ENCODE data around the gene LIF.
"Not testable (repeated sequence)": the region's sequence is repeated elsewhere in the genome, so short reads cannot be mapped to it uniquely, and the experiment has no call there.

LIF gene

DNA sequence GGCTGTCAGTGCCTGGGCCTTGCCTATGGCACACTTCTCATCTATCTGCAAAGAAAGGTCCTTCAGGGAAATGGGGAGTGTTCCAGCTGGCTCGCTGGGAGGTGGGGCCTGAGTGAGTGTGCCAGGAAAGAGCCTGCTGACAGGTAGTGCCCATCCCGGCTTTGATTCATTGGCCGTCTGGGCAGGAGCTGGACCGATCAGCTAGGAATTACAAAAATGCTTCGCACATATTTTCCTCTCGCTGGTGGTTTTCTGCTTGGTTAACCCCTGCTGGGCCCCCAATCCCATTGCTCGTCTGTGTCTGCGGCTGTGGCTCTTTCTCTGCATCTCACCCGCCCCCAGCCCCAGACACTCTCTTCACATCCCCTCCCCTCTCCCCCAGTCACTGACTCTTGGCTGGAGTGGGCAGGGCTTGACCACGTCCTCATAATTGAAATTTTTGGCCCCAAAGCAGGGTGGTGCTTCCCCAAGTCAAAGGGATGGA, 10.8 kb downstream of the LIF start:
- no peak overlapping the region for H3K27ac ChIP-seq
- no peaks in the 10 kb centered on the region for H3K36me3 ChIP-seq (ENCODE audit: control insufficient read depth, insufficient read depth, low read length)
- H3K4me2 ChIP-seq (ENCODE audit: low read length): no peak overlapping the region
- H3K4me3 ChIP-seq (ENCODE audit: low read depth, low read length): no peak overlapping the region
- H3K79me2 ChIP-seq: no peaks in the 10 kb centered on the region
- TF ChIP-seq, protein P1, sequence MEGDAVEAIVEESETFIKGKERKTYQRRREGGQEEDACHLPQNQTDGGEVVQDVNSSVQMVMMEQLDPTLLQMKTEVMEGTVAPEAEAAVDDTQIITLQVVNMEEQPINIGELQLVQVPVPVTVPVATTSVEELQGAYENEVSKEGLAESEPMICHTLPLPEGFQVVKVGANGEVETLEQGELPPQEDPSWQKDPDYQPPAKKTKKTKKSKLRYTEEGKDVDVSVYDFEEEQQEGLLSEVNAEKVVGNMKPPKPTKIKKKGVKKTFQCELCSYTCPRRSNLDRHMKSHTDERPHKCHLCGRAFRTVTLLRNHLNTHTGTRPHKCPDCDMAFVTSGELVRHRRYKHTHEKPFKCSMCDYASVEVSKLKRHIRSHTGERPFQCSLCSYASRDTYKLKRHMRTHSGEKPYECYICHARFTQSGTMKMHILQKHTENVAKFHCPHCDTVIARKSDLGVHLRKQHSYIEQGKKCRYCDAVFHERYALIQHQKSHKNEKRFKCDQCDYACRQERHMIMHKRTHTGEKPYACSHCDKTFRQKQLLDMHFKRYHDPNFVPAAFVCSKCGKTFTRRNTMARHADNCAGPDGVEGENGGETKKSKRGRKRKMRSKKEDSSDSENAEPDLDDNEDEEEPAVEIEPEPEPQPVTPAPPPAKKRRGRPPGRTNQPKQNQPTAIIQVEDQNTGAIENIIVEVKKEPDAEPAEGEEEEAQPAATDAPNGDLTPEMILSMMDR (IDR thresholded peaks at IDR 0.05): no peak
- no peaks in the 10 kb centered on the region for H3K4me1 ChIP-seq
- no peaks in the 10 kb centered on the region for H3K27me3 ChIP-seq (ENCODE audit: control insufficient read depth, insufficient read depth, low read length)
- H3K9ac ChIP-seq: no peak overlapping the region
- no peaks in the 10 kb centered on the region for H3K9me3 ChIP-seq (ENCODE audit: control insufficient read depth, low read length)
- no peak overlapping the region for H2AFZ ChIP-seq

DNA sequence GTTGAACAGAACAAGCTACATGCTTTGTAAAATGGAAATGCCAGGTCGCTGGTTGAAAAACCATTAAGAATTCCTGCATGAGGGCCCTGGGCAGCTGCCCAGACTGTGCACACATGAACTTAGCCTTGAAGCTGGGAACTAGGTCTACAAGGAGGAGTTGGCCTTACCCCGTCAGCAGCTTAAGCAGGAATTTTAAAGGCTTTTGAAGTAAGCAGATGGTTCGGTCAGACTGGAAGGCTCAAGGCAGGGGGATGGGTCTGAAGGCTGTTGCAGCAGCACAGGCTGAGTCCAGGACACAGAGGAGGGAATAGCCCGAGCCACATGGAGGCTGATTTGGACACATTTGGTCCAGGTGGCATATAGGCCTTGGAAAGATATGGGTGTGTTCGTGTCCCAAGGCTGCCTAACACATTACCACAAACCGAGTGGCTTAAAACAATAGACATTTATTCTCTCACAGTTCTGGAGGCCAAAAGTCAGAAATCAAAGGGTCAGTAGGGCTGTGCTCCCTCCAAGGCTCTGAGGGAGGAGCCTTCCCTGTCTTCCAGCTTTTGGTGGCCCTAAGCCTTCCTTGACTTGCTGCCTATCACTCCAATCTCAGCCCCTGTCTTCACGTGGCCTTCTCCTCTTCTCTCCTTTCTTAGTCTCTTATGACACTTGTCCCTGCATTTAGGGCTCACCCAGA, 11.6 kb downstream of the LIF start:
- Histone ChIP-seq H3K9ac (no peak overlapping the region), H3K79me2 (no peaks in the 10 kb centered on the region), H3K4me3 (ENCODE audit: low read depth, low read length) (no peak overlapping the region), H3K9me3 (ENCODE audit: control insufficient read depth, low read length) (no peaks in the 10 kb centered on the region), H3K4me2 (ENCODE audit: low read length) (no peak overlapping the region), H2AFZ (no peak overlapping the region), H3K27ac (no peak overlapping the region), H3K36me3 (ENCODE audit: control insufficient read depth, insufficient read depth, low read length) (no peaks in the 10 kb centered on the region), H3K27me3 (ENCODE audit: control insufficient read depth, insufficient read depth, low read length) (no peaks in the 10 kb centered on the region), H3K4me1 (no peaks in the 10 kb centered on the region)
- TF ChIP-seq, protein P1 (IDR thresholded peaks at IDR 0.05): no peak

DNA sequence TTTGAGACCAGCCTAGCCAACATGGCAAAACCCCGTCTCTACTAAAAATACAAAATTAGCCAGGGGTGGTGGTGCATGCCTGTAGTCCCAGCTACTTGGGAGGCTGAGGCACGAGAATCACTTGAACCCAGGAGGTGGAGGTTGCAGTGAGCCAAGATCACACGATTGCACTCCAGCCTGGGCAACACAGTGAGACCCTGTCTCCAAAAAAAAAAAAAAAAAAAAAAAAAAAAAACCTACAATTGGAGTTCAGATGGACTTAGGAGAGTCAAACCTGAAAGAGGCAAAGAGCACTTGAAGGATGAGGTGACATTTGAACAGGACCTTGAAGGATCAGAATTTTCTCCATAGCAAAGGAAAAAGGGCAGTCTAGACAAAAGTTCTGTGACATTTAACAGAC, 12.2 kb downstream of the LIF start:
- H3K4me1 ChIP-seq; H3K4me2 ChIP-seq (ENCODE audit: low read length); H3K27me3 ChIP-seq (ENCODE audit: control insufficient read depth, insufficient read depth, low read length); H3K9me3 ChIP-seq (ENCODE audit: control insufficient read depth, low read length); H2AFZ ChIP-seq; H3K36me3 ChIP-seq (ENCODE audit: control insufficient read depth, insufficient read depth, low read length); H3K27ac ChIP-seq; H3K4me3 ChIP-seq (ENCODE audit: low read depth, low read length); H3K9ac ChIP-seq; H3K79me2 ChIP-seq: not testable (repeated sequence)

DNA sequence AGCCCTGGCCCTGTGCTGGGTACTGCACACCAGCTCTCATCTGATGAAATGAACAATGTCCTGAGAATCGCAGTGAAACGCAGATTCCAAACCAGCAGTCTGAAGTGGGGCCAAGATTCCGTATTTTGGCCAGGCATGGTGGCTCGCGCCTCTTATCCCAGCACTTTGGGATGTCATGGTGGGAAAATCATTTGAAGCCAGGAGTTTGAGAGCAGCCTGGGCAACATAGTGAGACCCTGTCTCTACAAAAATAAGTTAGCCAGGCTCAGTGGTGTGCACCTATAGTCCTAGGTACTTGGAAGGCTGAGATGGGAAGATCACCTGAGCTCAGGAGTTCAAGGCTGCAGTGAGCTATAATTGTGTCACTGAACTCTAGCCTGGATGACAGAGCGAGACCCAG, 13.0 kb downstream of the LIF start:
- H2AFZ ChIP-seq: no peak overlapping the region
- H3K4me1 ChIP-seq: no peaks in the 10 kb centered on the region
- no peak overlapping the region for H3K4me2 ChIP-seq (ENCODE audit: low read length)
- no peaks in the 10 kb centered on the region for H3K79me2 ChIP-seq
- no peaks in the 10 kb centered on the region for H3K36me3 ChIP-seq (ENCODE audit: control insufficient read depth, insufficient read depth, low read length)
- no peak overlapping the region for H3K4me3 ChIP-seq (ENCODE audit: low read depth, low read length)
- TF ChIP-seq, protein P1 (IDR thresholded peaks at IDR 0.05): no peak
- no peak overlapping the region for H3K27ac ChIP-seq
- H3K27me3 ChIP-seq (ENCODE audit: control insufficient read depth, insufficient read depth, low read length): no peaks in the 10 kb centered on the region
- no peak overlapping the region for H3K9ac ChIP-seq
- H3K9me3 ChIP-seq (ENCODE audit: control insufficient read depth, low read length): no peaks in the 10 kb centered on the region

DNA sequence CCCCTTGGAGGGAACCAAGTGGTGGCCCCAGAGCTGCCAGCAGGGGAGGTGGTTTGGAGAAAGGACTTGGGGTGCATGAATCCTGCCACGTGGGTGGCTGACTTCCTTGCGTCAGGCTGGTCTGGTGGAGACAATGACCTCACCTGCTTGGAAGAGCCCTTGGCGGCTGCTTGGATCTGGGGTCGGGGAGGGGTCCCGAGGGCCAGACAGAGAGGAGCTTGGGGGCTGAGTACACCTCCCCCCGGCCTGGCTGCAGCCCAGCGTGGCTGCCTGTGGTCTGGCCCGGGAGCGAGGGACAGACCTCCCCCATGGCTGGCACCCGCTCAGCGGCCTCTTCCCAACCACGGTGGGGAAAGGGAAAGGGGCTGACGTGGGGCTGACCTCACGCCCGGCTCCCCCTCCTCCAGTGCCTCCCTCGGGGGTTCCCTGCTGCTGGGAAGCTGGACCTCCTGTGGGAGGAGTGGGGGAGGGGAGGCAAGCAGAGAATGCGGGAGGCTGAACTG, 13.8 kb downstream of the LIF start:
- H3K36me3 ChIP-seq (ENCODE audit: control insufficient read depth, insufficient read depth, low read length): no peaks in the 10 kb centered on the region
- H3K9me3 ChIP-seq (ENCODE audit: control insufficient read depth, low read length): no peaks in the 10 kb centered on the region
- no peaks in the 10 kb centered on the region for H3K27me3 ChIP-seq (ENCODE audit: control insufficient read depth, insufficient read depth, low read length)
- TF ChIP-seq, protein P1 (IDR thresholded peaks at IDR 0.05): no peak
- no peak overlapping the region for H3K9ac ChIP-seq
- H3K27ac ChIP-seq: no peak overlapping the region
- H3K4me2 ChIP-seq (ENCODE audit: low read length): no peak overlapping the region
- H3K4me3 ChIP-seq (ENCODE audit: low read depth, low read length): no peak overlapping the region
- no peaks in the 10 kb centered on the region for H3K79me2 ChIP-seq
- no peaks in the 10 kb centered on the region for H3K4me1 ChIP-seq
- no peak overlapping the region for H2AFZ ChIP-seq

Data from parathyroid adenoma (tissue), 2 donors.